Osteoblast (primary cell): ENCODE results near the gene CACHD1. TPM values are rescaled to one million over a fixed set of nuclear protein-coding genes. Genes with fewer than 3 reads are reported as not detected.

Source experiments
- DNase-seq: peaks from one replicate; pipeline ENCODE4 v3.0.0; 2011; ENCODE audit warnings: low spot score, mixed read lengths; ENCODE audit not compliant: insufficient read length; ENCODE audit errors: missing footprints
- H2AFZ ChIP-seq: 2 replicates; pipeline ENCODE4 v1.6.0; 2011; ENCODE audit warnings: mild to moderate bottlenecking, low read length
- H3K27ac ChIP-seq: 2 replicates; pipeline ENCODE4 v1.5.1; 2011; ENCODE audit warnings: mild to moderate bottlenecking, low read depth, low read length, moderate library complexity
- H3K27me3 ChIP-seq: 2 replicates; pipeline ENCODE4 v1.6.0; 2012; ENCODE audit warnings: mild to moderate bottlenecking, control low read depth, inconsistent platforms, low read length, moderate library complexity; ENCODE audit not compliant: insufficient read depth
- H3K36me3 ChIP-seq: 2 replicates; pipeline ENCODE4 v1.5.1; 2011; ENCODE audit warnings: mild to moderate bottlenecking, low read length, control low read depth, moderate library complexity; ENCODE audit not compliant: insufficient read depth
- H3K4me1 ChIP-seq: 2 replicates; pipeline ENCODE4 v1.5.1; 2011; ENCODE audit warnings: mild to moderate bottlenecking, low read length, control low read depth, moderate library complexity; ENCODE audit not compliant: insufficient read depth
- H3K4me2 ChIP-seq: 2 replicates; pipeline ENCODE4 v1.6.0; 2011; ENCODE audit warnings: mild to moderate bottlenecking, low read length; ENCODE audit not compliant: insufficient read depth
- H3K4me3 ChIP-seq: fragments of 200-600 bp; sonication (generic); 3 replicates; pipeline ENCODE4 v1.5.1; 2012; ENCODE audit warnings: mild to moderate bottlenecking, low read length, inconsistent platforms; ENCODE audit not compliant: insufficient read depth
- H3K79me2 ChIP-seq: 2 replicates; pipeline ENCODE4 v1.6.0; 2012; ENCODE audit warnings: mild to moderate bottlenecking, low read length, control low read depth, inconsistent platforms; ENCODE audit not compliant: insufficient read depth
- H3K9me3 ChIP-seq: 2 replicates; pipeline ENCODE4 v1.5.1; 2011; ENCODE audit warnings: low read depth, low read length, control low read depth
- H4K20me1 ChIP-seq: 2 replicates; pipeline ENCODE4 v1.6.0; 2012; ENCODE audit warnings: mild to moderate bottlenecking, low read length, control low read depth; ENCODE audit not compliant: insufficient read depth
- CTCF ChIP-seq: IDR thresholded peaks from 2 replicates; pipeline ENCODE4 v1.5.1; 2011; ENCODE audit warnings: mild to moderate bottlenecking, low read depth, low read length, moderate library complexity; ENCODE audit errors: extremely low read depth
- total RNA-seq: library from RNA; depleted of rRNA; stranded (reverse); fragments of >200 nt; gene quantifications from 2 replicates; pipeline ENCODE4 v1.2.3, GENCODE V29; 2012

Gene CACHD1
- total RNA-seq, 1 donor = 5.1 TPM

GRCh38 chr1:64522740-64523139 is 52.8 kb downstream of the CACHD1 start:
- no peak for DNase-seq

GRCh38 chr1:64523413-64524337 is 53.7 kb downstream of the CACHD1 start:
- H3K4me1 ChIP-seq = peaks cover 32% of the 10 kb centered on the region
- no peaks in the 10 kb centered on the region for H3K27me3 ChIP-seq
- no peak for DNase-seq
- no peak for TF ChIP-seq CTCF
- no peak overlapping the region for H3K27ac ChIP-seq
- no peaks in the 10 kb centered on the region for H3K36me3 ChIP-seq
- no peaks in the 10 kb centered on the region for H3K9me3 ChIP-seq
- no peak overlapping the region for H2AFZ ChIP-seq
- H3K4me3 ChIP-seq = no peak overlapping the region
- no peaks in the 10 kb centered on the region for H3K79me2 ChIP-seq
- no peak overlapping the region for H3K4me2 ChIP-seq
- no peaks in the 10 kb centered on the region for H4K20me1 ChIP-seq

More at GRCh38 chr1:64522740-64523139, 52.8 kb downstream of the CACHD1 start:
- Histone ChIP-seq H3K9me3 (no peaks in the 10 kb centered on the region), H3K79me2 (no peaks in the 10 kb centered on the region), H3K4me3 (no peak overlapping the region), H3K27ac (no peak overlapping the region), H3K27me3 (no peaks in the 10 kb centered on the region), H3K36me3 (no peaks in the 10 kb centered on the region), H4K20me1 (no peaks in the 10 kb centered on the region), H3K4me1 (peaks cover 35% of the 10 kb centered on the region), H2AFZ (no peak overlapping the region), H3K4me2 (no peak overlapping the region)
- no peak for TF ChIP-seq CTCF

GRCh38 chr1:64524614-64525013 is 54.7 kb downstream of the CACHD1 start:
- Histone ChIP-seq H4K20me1 (no peaks in the 10 kb centered on the region), H3K4me1 (peaks cover 26% of the 10 kb centered on the region), H3K4me3 (no peak overlapping the region), H3K4me2 (no peak overlapping the region), H3K79me2 (no peaks in the 10 kb centered on the region), H3K9me3 (no peaks in the 10 kb centered on the region), H3K27ac (no peak overlapping the region), H3K27me3 (no peaks in the 10 kb centered on the region), H2AFZ (no peak overlapping the region), H3K36me3 (no peaks in the 10 kb centered on the region)
- DNase-seq = no peak
- TF ChIP-seq CTCF = no peak

DNA sequence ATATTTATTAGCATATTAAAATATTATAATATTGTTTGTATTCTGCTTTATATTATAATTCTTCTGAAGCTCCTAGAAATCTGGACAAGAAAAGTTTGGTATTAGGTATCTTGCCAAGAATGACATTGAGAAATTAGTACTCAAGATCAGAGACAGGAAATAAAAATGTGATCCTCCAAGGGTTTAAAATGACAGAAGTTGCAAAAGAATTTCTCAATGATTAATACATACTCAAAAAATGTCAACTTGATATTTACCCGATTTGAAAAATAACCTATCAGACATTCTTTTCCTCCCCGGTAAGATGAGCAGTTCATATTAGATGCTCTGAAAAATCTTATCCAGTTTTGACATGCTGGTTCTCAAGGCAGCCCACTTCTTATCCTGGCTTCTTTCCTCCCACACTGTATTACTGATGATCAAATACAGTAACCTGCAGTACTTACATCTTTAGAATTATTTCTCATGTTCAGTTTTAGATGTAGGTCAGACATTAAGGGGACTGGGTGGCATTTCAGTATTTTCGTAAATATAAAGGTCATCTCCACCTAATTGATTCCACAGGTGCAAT is 55.3 kb downstream of the CACHD1 start:
- Histone ChIP-seq H3K4me3 (no peak overlapping the region), H3K27me3 (no peaks in the 10 kb centered on the region), H2AFZ (no peak overlapping the region), H3K36me3 (no peaks in the 10 kb centered on the region), H3K4me2 (peak overlapping the region; percentile 29), H3K79me2 (no peaks in the 10 kb centered on the region), H3K4me1 (peaks cover 20% of the 10 kb centered on the region), H3K27ac (no peak overlapping the region), H3K9me3 (no peaks in the 10 kb centered on the region), H4K20me1 (no peaks in the 10 kb centered on the region)
- no peak for TF ChIP-seq CTCF
- DNase-seq = no peak
